Transverse colon (tissue), 4 donors: ENCODE results near the gene PITX1. TPM values are rescaled to one million over a fixed set of nuclear protein-coding genes. Genes with fewer than 3 reads are reported as not detected.

Source experiments
- DNase-seq: peaks from one replicate; pipeline ENCODE4 v3.0.0-alpha.2; 2019
- H3K27ac ChIP-seq, 4 donors: fragments of 200-600 bp; sonication (generic); 2 replicates each; pipeline ENCODE4 v1.5.1; 2016 to 2018; ENCODE audit warnings: inconsistent platforms in 4 of 4
- H3K27me3 ChIP-seq: fragments of 200-600 bp; sonication (generic); 2 replicates; pipeline ENCODE4 v1.5.1; 2017; ENCODE audit warnings: inconsistent platforms
- H3K36me3 ChIP-seq, 4 donors: fragments of 200-600 bp; sonication (generic); 2 replicates each; pipeline ENCODE4 v1.5.1; 2017 to 2019; ENCODE audit warnings: inconsistent platforms in 4 of 4
- H3K4me1 ChIP-seq, 4 donors: fragments of 200-600 bp; sonication (generic); 2 replicates each; pipeline ENCODE4 v1.5.1; 2017 to 2020; ENCODE audit warnings: inconsistent platforms in 4 of 4
- H3K4me3 ChIP-seq, 4 donors: fragments of 200-600 bp; sonication (generic); 1 replicate in 1 of 4; 2 replicates in 3 of 4; pipeline versions ENCODE4 v1.5.1 to v1.6.1; 2017 to 2019; ENCODE audit warnings: inconsistent platforms in 4 of 4
- H3K9me3 ChIP-seq, 2 donors: fragments of 200-600 bp; sonication (generic); 2 replicates each; pipeline ENCODE4 v1.5.1; 2017 to 2019; ENCODE audit warnings: inconsistent platforms in 2 of 2
- EP300 ChIP-seq: sonication (generic); formaldehyde crosslinking; IDR thresholded peaks from one replicate; pipeline ENCODE4 v1.6.1; 2017; ENCODE audit warnings: antibody characterized with exemption, low read depth
- POLR2A ChIP-seq: fragments of 450-650 bp; IDR thresholded peaks from one replicate; pipeline ENCODE4 v1.6.1; 2016; ENCODE audit warnings: antibody characterized with exemption, mild to moderate bottlenecking, moderate library complexity
- POLR2AphosphoS5 ChIP-seq, 3 donors: sonication (generic); formaldehyde crosslinking; IDR thresholded peaks; one replicate each; pipeline ENCODE4 v1.6.1; 2016; ENCODE audit warnings: antibody characterized with exemption in 3 of 3
- WGBS, 2 donors: methylation state at CpG; one replicate each; pipeline ENCODE4 v1.1.5; 2018; ENCODE audit warnings: low coverage in 1 of 2; 5-methylcytosine and 5-hydroxymethylcytosine counted together
- in situ Hi-C, 4 donors: fragments of 200-750 bp; cut with MboI; loops; one replicate each; pipeline versions ENCODE4 v1.15.0 to v1.15.1; 2017; ENCODE audit warnings: low sequenced_read_pairs in 3 of 4, low pct_ligation_motif_present in 1 of 4, low pct_unique_long_range_greater_than_20kb in 1 of 4
- intact Hi-C: fragments of 100-400 bp; cut with DNase I; formaldehyde crosslinking; loops from one replicate; pipeline ENCODE4 v1.15.1; 2023; ENCODE audit warnings: low total_unique reads
- total RNA-seq, 4 donors: library from RNA; depleted of rRNA; stranded (reverse); fragments of >200 nt; gene quantifications; one replicate each; pipeline ENCODE4 v1.1.0, GENCODE V29; 2016
- TF ChIP-seq, protein P1 (sequence below), 5 experiments: fragments of 200-600 bp in 3 of 5; fragments of 450-650 bp in 2 of 5; sonication (generic) in 3 of 5; IDR thresholded peaks; 1 replicate in 2 of 5; 2 replicates in 3 of 5; pipeline ENCODE4 v1.5.1; 2016 to 2017; ENCODE audit warnings: antibody characterized with exemption in 5 of 5, inconsistent platforms in 3 of 5, mild to moderate bottlenecking in 2 of 5, moderate library complexity in 1 of 5

Gene PITX1
- total RNA-seq, 4 donors from 2014 or later, result 3.7 to 13.9 (median 8.4) TPM

DNA sequence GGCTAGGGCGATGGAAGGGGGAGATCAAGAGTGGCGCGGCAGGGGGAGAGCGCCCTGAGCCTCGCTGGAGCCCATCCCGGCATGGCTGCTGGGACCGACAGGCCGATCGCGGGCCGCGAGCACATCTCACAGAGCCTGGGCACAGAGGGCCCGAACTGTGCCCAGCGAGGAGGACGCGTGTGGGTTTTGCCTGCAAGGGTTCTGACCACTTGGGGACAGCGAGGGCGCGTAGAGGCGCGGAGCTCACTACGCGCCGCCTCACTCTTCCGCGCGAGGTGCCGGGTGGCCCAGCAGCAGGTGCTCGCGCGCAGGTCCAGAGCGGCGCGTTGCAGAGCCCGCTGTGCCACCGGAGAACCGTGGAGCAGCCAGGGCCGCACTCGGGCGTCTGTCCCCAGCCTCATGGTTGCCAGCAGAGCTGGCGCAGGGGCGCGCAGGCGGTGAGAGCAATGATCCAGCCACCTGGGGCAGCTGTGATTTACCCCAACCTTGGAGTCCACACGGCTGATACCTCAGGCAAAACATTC, 16.3 kb upstream of the PITX1 start:
- intact Hi-C loops (no loop called here), in situ Hi-C loops (no loop called here)
- WGBS, 2 donors, result 30 to 51% methylated on average over 6 to 44 of the region's 45 CpGs
- Histone ChIP-seq H3K4me3 (no peak overlapping the region), H3K27me3 (peaks cover 61% of the 10 kb centered on the region), H3K27ac (no peak overlapping the region), H3K36me3 (no peaks in the 10 kb centered on the region), H3K9me3 (no peaks in the 10 kb centered on the region), H3K4me1 (peaks cover 0 to 1% (median 0%) of the 10 kb centered on the region in 4 donors)
- DNase-seq, result no peak
- TF ChIP-seq POLR2A (no peak), POLR2AphosphoS5 (IDR thresholded peaks at IDR 0.05) (no peak), EP300 (no peak)
- TF ChIP-seq, protein P1, sequence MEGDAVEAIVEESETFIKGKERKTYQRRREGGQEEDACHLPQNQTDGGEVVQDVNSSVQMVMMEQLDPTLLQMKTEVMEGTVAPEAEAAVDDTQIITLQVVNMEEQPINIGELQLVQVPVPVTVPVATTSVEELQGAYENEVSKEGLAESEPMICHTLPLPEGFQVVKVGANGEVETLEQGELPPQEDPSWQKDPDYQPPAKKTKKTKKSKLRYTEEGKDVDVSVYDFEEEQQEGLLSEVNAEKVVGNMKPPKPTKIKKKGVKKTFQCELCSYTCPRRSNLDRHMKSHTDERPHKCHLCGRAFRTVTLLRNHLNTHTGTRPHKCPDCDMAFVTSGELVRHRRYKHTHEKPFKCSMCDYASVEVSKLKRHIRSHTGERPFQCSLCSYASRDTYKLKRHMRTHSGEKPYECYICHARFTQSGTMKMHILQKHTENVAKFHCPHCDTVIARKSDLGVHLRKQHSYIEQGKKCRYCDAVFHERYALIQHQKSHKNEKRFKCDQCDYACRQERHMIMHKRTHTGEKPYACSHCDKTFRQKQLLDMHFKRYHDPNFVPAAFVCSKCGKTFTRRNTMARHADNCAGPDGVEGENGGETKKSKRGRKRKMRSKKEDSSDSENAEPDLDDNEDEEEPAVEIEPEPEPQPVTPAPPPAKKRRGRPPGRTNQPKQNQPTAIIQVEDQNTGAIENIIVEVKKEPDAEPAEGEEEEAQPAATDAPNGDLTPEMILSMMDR (IDR thresholded peaks at IDR 0.05), result no peak

DNA sequence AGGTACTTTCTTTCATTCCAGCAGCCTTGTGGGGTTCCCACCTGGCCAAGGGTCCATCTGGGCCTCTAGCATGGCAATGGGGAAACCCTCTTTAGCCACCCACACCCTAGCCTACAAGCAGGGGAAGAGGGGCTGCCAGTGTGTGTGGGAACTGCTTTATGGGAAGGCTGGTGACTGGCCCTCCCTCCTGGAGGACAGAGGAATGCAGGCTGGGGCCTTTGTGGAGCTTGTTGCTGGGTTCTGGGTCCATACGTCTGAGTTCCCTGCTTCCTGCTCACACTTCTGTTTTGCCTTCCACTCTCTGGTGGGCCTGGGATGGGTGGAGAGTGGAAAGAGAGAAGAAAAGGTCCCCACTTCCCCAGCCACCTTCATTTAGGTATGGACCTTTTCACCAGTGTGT, 14.9 kb upstream of the PITX1 start:
- in situ Hi-C loops, result loop anchor here in 1 of 4 donors (25.0 kb wide), 1 partner anchor 138 kb away; no protein-coding TSS in a partner anchor
- no peaks in the 10 kb centered on the region for H3K4me1 ChIP-seq
- no peak for DNase-seq
- TF ChIP-seq POLR2AphosphoS5 (IDR thresholded peaks at IDR 0.05) (no peak), EP300 (no peak), POLR2A (no peak)
- TF ChIP-seq, protein P1 (IDR thresholded peaks at IDR 0.05), result no peak
- no peaks in the 10 kb centered on the region for H3K9me3 ChIP-seq
- no peak overlapping the region for H3K4me3 ChIP-seq
- peaks cover 74% of the 10 kb centered on the region for H3K27me3 ChIP-seq
- H3K36me3 ChIP-seq, result no peaks in the 10 kb centered on the region
- H3K27ac ChIP-seq, result no peak overlapping the region
- intact Hi-C loops, result no loop called here
- 17 to 30% methylated on average over 1 of the region's 1 CpG for WGBS, 2 donors

DNA sequence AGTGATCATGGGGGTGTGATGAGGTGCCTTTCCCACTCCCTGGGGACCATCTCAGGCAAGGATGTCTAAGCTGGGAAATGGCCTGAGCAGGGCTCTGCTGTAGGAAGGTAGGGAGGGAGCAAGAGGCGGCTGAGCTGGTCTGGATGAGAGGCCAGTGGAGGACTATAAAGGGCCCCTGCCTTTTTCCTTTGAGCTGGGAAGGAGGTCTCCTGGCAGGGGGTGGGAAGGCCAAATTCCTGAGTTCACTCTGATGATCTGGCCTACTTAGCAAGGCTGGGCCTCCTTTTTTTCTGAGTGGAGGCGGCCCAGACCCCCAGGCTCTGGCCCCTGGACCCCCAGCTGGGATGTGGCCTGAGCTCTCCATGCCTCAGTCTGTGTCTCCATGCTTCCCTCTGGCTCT, 14.3 kb upstream of the PITX1 start:
- Histone ChIP-seq H3K4me3 (no peak overlapping the region), H3K4me1 (no peaks in the 10 kb centered on the region), H3K27ac (no peak overlapping the region), H3K36me3 (no peaks in the 10 kb centered on the region), H3K27me3 (peaks cover 70% of the 10 kb centered on the region), H3K9me3 (no peaks in the 10 kb centered on the region)
- DNase-seq, result no peak
- intact Hi-C loops (no loop called here), in situ Hi-C loops (loop anchor here in 1 of 4 donors (25.0 kb wide), 1 partner anchor 139 kb away; no protein-coding TSS in a partner anchor)
- 87% methylated on average over 2 of the region's 2 CpGs; no CpG with 5 or more reads in 1 of the 2 donors for WGBS, 2 donors
- TF ChIP-seq POLR2AphosphoS5 (IDR thresholded peaks at IDR 0.05) (no peak), POLR2A (no peak), EP300 (no peak)
- TF ChIP-seq, protein P1 (IDR thresholded peaks at IDR 0.05), result no peak

DNA sequence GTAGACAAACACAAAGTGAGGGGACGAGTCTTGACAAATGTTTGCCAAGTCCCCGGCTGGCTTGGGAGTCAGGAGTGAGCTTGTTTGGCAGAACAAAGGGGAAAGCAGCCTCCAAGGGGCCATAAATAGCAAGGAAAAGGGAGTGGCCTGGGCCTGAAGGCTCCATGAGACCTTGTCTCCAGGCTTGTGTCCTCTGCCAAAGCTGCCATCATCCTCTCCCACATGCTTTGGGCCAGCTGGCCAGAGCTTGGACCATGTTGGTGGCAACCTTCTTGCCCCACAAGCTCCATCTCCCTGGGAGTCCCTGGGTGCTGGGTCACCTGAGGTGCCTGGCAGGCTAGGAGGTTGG, 13.3 kb upstream of the PITX1 start:
- no peak overlapping the region for H3K27ac ChIP-seq
- TF ChIP-seq POLR2A, result no peak
- no peak for DNase-seq
- intact Hi-C loops (no loop called here), in situ Hi-C loops (loop anchor here in 1 of 4 donors (25.0 kb wide), 1 partner anchor 140 kb away; no protein-coding TSS in a partner anchor)
- peaks cover 69% of the 10 kb centered on the region for H3K27me3 ChIP-seq
- no peaks in the 10 kb centered on the region for H3K4me1 ChIP-seq
- no peaks in the 10 kb centered on the region for H3K9me3 ChIP-seq
- H3K4me3 ChIP-seq, result no peak overlapping the region
- WGBS, 2 donors, result 38% methylated on average over 2 of the region's 2 CpGs; no CpG with 5 or more reads in 1 of the 2 donors
- H3K36me3 ChIP-seq, result no peaks in the 10 kb centered on the region
